SK-N-SH treated with all-trans-retinoic acid at 6 μM for 48 hours (cell line): ENCODE results near the gene ENO4.

Experiments used
- ARNTL ChIP-seq: fragments of 450-650 bp; formaldehyde crosslinking; IDR thresholded peaks from 2 replicates; pipeline ENCODE4 v1.5.0; 2020; ENCODE audit warnings: low read depth, mild to moderate bottlenecking, moderate library complexity, borderline replicate concordance
- BACH2 ChIP-seq: fragments of 250-450 bp; sonication (Bioruptor Pico); IDR thresholded peaks from 2 replicates; pipeline ENCODE4 v1.9.0; 2021; ENCODE audit warnings: mild to moderate bottlenecking, borderline replicate concordance
- CSDC2 ChIP-seq: fragments of 250-450 bp; sonication (Bioruptor Pico); IDR thresholded peaks from 2 replicates; pipeline ENCODE4 v1.5.0; 2020; ENCODE audit warnings: mild to moderate bottlenecking, moderate library complexity
- CSRNP3 ChIP-seq: fragments of 250-450 bp; sonication (Bioruptor Pico); IDR thresholded peaks from 2 replicates; pipeline ENCODE4 v1.5.1; 2021; ENCODE audit warnings: mild to moderate bottlenecking, moderate library complexity
- ESRRG ChIP-seq: fragments of 250-450 bp; sonication (Bioruptor Pico); IDR thresholded peaks from 2 replicates; pipeline ENCODE4 v1.6.1; 2021; ENCODE audit warnings: mild to moderate bottlenecking
- GLIS3 ChIP-seq: fragments of 250-450 bp; sonication (Bioruptor Pico); IDR thresholded peaks from 2 replicates; pipeline ENCODE4 v1.5.0; 2020; ENCODE audit warnings: mild to moderate bottlenecking, moderate library complexity
- OSR1 ChIP-seq: fragments of 250-450 bp; sonication (Bioruptor Pico); IDR thresholded peaks from 2 replicates; pipeline ENCODE4 v1.8.0; 2022; ENCODE audit warnings: moderate library complexity, mild to moderate bottlenecking, inconsistent platforms
- RARB ChIP-seq: fragments of 250-450 bp; sonication (Bioruptor Pico); IDR thresholded peaks from 2 replicates; pipeline ENCODE4 v1.8.0; 2021; ENCODE audit warnings: mild to moderate bottlenecking, moderate library complexity
- SNAI2 ChIP-seq: fragments of 250-450 bp; sonication (Bioruptor Pico); IDR thresholded peaks from 2 replicates; pipeline ENCODE4 v1.5.0; 2020; ENCODE audit warnings: mild to moderate bottlenecking, moderate library complexity
- TOX ChIP-seq: fragments of 250-450 bp; sonication (Bioruptor Pico); IDR thresholded peaks from 2 replicates; pipeline ENCODE4 v1.8.0; 2021; ENCODE audit warnings: mild to moderate bottlenecking, moderate library complexity, borderline replicate concordance
- ZFP30 ChIP-seq: fragments of 450-650 bp; formaldehyde crosslinking; IDR thresholded peaks from 2 replicates; pipeline ENCODE4 v1.5.0; 2022; ENCODE audit warnings: mild to moderate bottlenecking, moderate library complexity
- ZNF8 ChIP-seq: fragments of 450-650 bp; formaldehyde crosslinking; IDR thresholded peaks from 2 replicates; pipeline ENCODE4 v1.5.0; 2020; ENCODE audit warnings: mild to moderate bottlenecking, moderate library complexity
- TF ChIP-seq, protein P1 (sequence below): fragments of 250-450 bp; sonication (Bioruptor Pico); IDR thresholded peaks from 2 replicates; pipeline ENCODE4 v1.5.0; 2020; ENCODE audit warnings: mild to moderate bottlenecking, moderate library complexity
- TF ChIP-seq, protein P2 (sequence below): fragments of 250-450 bp; sonication (Bioruptor Pico); IDR thresholded peaks from 2 replicates; pipeline ENCODE4 v1.8.0; 2021; ENCODE audit warnings: low read depth, mild to moderate bottlenecking, moderate library complexity, borderline replicate concordance

DNA sequence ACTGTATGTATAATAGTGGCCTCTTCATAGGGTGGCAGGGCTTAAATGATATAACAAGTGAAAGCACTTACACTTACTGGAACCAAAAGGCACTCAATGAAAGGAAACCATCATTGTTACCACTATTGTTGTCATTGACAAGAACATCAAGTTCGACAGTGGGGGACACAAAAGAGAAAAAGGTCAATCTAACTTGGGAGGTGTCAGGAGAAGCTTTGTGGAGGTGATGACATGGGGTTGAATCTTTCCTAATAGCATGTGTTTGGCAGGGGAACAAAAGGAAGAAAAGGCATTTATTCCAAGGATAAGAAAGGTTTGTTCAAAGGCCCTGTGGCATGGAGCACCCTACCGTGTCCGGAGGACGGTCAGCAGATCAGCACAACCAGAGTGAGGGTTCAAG lies 18.2 kb upstream of the ENO4 start:
- TF ChIP-seq BACH2 (CRISPR knock-in tag) (no peak), OSR1 (CRISPR knock-in tag) (no peak), ZFP30 (no peak), GLIS3 (CRISPR knock-in tag) (no peak), SNAI2 (no peak), ARNTL (CRISPR knock-in tag) (no peak), TOX (CRISPR knock-in tag) (no peak), ZNF8 (CRISPR knock-in tag) (no peak), CSRNP3 (no peak), ESRRG (no peak), RARB (CRISPR knock-in tag) (no peak), CSDC2 (CRISPR knock-in tag) (no peak)
- TF ChIP-seq, protein P1, sequence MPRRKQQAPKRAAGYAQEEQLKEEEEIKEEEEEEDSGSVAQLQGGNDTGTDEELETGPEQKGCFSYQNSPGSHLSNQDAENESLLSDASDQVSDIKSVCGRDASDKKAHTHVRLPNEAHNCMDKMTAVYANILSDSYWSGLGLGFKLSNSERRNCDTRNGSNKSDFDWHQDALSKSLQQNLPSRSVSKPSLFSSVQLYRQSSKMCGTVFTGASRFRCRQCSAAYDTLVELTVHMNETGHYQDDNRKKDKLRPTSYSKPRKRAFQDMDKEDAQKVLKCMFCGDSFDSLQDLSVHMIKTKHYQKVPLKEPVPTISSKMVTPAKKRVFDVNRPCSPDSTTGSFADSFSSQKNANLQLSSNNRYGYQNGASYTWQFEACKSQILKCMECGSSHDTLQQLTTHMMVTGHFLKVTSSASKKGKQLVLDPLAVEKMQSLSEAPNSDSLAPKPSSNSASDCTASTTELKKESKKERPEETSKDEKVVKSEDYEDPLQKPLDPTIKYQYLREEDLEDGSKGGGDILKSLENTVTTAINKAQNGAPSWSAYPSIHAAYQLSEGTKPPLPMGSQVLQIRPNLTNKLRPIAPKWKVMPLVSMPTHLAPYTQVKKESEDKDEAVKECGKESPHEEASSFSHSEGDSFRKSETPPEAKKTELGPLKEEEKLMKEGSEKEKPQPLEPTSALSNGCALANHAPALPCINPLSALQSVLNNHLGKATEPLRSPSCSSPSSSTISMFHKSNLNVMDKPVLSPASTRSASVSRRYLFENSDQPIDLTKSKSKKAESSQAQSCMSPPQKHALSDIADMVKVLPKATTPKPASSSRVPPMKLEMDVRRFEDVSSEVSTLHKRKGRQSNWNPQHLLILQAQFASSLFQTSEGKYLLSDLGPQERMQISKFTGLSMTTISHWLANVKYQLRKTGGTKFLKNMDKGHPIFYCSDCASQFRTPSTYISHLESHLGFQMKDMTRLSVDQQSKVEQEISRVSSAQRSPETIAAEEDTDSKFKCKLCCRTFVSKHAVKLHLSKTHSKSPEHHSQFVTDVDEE (CRISPR knock-in tag) = no peak
- TF ChIP-seq, protein P2, sequence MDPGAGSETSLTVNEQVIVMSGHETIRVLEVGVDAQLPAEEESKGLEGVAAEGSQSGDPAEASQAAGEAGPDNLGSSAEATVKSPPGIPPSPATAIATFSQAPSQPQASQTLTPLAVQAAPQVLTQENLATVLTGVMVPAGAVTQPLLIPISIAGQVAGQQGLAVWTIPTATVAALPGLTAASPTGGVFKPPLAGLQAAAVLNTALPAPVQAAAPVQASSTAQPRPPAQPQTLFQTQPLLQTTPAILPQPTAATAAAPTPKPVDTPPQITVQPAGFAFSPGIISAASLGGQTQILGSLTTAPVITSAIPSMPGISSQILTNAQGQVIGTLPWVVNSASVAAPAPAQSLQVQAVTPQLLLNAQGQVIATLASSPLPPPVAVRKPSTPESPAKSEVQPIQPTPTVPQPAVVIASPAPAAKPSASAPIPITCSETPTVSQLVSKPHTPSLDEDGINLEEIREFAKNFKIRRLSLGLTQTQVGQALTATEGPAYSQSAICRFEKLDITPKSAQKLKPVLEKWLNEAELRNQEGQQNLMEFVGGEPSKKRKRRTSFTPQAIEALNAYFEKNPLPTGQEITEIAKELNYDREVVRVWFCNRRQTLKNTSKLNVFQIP (CRISPR knock-in tag) = no peak
